Measurements from ENCODE around the gene SLC22A9.
"Not testable (repeated sequence)": the region's sequence is repeated elsewhere in the genome, so short reads cannot be mapped to it uniquely, and the experiment has no call there.

The SLC22A9 gene

GRCh38 chr11:63369165-63369970 is at the start of gene SLC22A9:
TSS of gene SLC22A9 (plus strand) at chr11:63369785. CDS start at chr11:63370057, 272 bp downstream.
- no peak for FAIRE-seq
- no peak for DNase-seq (ENCODE audit: insufficient read length, low spot score)

DNA sequence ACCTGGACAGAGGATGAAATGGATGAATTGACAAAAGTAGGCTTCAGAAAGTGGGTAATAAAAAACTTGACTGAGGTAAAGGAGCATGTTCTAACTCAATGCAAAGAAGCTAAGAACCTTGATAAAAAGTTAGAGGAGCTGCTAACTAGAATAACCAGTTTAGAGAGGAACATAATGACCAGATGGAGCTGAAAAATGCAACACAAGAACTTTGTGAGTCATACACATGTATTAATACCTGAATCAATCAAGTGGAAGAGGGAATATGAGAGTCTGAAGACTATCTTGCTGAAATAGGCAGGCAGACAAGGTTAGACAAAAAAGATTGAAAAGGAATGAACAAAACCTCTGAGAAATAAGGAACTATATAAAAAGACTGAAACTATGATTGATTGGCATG is 47.9 kb upstream of the SLC22A9 start:
- FAIRE-seq = no peak
- no peak for DNase-seq (ENCODE audit: insufficient read length, low spot score)

DNA sequence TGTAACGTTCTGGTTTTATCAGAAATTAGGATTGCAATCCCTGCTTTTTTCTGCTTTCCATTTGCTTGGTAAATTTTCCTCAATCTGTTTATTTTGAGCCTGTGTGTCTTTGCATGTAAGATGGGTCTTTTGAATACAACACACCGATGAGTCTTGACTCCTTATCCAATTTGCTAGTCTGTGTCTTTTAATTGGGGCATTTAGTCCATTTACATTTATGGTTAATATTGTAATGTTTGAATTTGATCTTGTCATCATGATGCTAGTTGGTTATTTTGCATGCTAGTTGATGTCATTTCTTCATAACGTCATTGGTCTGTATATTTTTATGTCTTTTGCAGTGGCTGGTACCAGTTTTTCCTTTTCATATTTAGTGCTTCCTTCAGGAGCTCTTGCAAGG is 34.5 kb upstream of the SLC22A9 start:
- DNase-seq (ENCODE audit: insufficient read length, low spot score); FAIRE-seq: not testable (repeated sequence)

GRCh38 chr11:63337070-63337469 is 32.5 kb upstream of the SLC22A9 start:
- FAIRE-seq = no peak
- DNase-seq (ENCODE audit: insufficient read length, low spot score) = no peak

DNA sequence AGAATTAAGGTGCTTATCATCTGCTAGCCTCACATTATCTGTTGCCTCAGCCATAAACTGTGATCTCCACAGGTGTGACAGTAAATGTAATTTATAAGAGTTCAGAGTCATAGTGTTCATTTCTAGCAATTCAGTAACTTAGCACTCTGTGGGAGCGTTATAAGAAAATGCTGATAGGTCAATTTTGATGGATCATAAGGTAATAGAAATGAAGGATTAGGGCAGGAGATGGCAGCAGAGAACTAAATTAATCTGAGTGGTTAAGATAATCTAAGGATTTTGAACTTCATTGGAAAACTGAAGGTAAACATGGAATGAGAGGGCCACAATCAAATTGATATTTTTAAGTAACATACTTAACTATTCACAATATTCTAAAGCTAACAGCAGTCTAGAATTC is 26.5 kb upstream of the SLC22A9 start:
- FAIRE-seq = no peak
- DNase-seq (ENCODE audit: insufficient read length, low spot score) = no peak

- FAIRE-seq (no peak), DNase-seq (ENCODE audit: insufficient read length, low spot score) (no peak)
Observed at GRCh38 chr11:63352144-63352543, 17.4 kb upstream of the SLC22A9 start.

GRCh38 chr11:63362196-63362793 is 7.3 kb upstream of the SLC22A9 start:
- FAIRE-seq (no peak), DNase-seq (ENCODE audit: insufficient read length, low spot score) (no peak)

GRCh38 chr11:63369971-63370588 is 495 bp downstream of the SLC22A9 start:
- DNase-seq (ENCODE audit: insufficient read length, low spot score) (no peak), FAIRE-seq (no peak)

DNA sequence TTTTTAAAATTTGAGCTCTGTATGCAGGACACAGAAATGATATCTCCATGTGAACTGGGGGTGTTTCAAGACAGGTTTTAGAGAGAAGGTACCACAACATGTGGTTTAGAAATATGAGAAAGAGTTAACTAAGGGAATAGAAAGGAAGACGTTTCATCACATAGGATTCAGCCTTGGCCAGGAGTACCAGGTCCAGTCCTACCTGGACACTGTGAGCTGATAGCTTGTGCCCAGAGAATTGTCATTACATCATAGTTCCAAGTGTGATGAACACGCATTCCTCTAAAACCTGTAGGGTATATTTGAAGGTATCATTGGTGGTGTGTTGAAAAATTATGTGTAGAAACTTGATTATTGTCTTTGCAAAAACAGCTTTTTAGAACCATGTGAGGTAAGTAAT is 1.8 kb downstream of the SLC22A9 start:
- FAIRE-seq (no peak), DNase-seq (ENCODE audit: insufficient read length, low spot score) (no peak)

DNA sequence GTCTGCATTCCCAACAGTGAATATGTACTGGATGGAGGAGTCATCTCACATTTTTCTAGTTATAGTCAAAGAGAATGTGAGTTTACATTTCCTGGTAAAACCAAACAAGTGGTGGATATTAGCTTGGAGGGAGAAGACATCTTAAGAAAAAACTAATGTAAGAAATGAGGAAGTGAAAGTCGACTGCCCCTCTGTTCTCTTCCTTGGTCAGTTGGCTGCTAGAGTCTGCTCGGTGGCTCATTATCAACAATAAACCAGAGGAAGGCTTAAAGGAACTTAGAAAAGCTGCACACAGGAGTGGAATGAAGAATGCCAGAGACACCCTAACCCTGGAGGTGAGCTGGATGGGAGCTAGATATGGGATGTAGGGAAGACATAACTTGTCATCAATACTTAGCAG is 5.8 kb downstream of the SLC22A9 start:
- DNase-seq (ENCODE audit: insufficient read length, low spot score) (no peak), FAIRE-seq (no peak)

DNA sequence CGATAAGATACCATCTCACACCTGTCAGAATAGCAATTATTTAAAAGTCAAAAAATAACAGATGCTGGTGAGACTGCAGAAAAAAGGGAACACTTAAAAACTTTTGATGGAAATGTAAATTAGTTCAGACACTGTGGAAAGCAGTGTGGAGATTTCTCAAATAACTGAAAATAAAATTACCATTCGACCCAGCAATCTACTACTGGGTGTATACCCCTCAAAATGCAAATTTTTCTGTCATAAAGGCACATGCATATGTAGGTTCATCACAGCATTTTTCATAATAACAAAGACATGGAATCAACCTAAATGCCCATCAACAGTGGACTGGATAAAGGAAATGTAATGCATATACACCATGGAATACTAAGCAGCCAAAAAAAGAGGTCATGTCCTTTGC is 10.5 kb downstream of the SLC22A9 start:
- no peak for FAIRE-seq
- no peak for DNase-seq (ENCODE audit: insufficient read length, low spot score)

GRCh38 chr11:63395697-63396096 is 26.1 kb downstream of the SLC22A9 start:
- no peak for DNase-seq (ENCODE audit: insufficient read length, low spot score)
- no peak for FAIRE-seq

DNA sequence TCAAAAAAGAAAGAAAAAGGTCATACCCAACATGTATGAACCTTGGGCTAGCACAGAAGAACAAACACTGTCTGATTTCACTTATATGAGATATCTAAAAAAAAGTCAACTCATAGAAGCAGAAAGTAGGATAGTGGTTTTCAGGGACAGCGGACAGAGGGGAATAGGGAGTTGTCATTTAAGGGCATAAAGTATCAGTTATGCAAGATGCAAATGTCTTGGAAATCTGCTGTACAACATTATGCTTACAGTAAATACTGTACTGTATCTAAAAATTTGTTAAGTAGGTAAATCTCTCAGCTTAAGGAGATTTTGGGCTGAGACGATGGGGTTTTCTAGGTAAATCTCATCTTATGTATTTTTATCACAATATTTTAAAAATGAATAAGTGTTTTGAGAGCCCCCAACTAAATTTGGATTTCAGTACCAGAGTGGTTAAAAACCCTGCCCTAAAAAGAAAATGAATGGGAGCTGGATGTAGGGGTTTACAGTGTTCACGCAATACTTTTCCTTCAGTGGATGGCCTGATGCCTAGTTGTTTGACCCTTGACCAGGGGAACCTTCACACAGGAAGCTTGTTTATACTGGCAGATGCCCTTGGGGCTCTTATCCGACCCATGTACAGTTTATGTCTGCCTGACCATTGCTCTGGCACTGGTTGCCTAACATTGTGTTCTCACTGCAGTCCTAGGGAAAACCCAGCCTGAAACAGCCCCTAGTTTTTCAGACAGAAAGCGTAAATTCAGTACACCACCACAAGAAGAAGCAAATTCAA is 34.8 kb downstream of the SLC22A9 start:
- FAIRE-seq (no peak), DNase-seq (ENCODE audit: insufficient read length, low spot score) (no peak)

DNA sequence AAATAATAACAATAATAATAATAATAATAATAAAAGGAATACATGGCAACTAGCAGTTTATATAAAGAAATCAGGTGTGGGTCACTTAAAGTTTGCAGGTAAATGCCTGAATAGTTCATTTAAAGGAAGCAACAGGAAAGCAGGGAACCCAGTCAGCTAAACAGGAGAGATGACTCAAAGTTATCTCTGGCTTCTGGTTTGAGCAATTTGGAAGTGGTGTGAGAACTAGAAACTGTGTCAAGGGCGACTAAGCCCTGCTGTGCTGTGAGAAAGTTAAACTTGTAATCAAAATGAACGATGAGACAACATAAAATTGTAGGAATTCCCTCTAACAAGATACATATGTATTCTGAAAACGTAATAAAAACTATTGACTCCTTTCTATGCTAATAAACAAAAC is 35.5 kb downstream of the SLC22A9 start:
- no peak for FAIRE-seq
- DNase-seq (ENCODE audit: insufficient read length, low spot score) = no peak

- DNase-seq (ENCODE audit: insufficient read length, low spot score) = no peak
- FAIRE-seq = no peak
Observed at GRCh38 chr11:63406458-63406857, 36.9 kb downstream of the SLC22A9 start.

- no peak for DNase-seq (ENCODE audit: insufficient read length, low spot score)
- no peak for FAIRE-seq
Observed at GRCh38 chr11:63417174-63417852, 47.7 kb downstream of the SLC22A9 start.

- no peak for FAIRE-seq
- DNase-seq (ENCODE audit: insufficient read length, low spot score) = no peak
Observed at GRCh38 chr11:63427971-63428508, 58.5 kb downstream of the SLC22A9 start.

- not testable (repeated sequence) for FAIRE-seq; DNase-seq (ENCODE audit: insufficient read length, low spot score)
Observed at GRCh38 chr11:63430731-63431130, 61.1 kb downstream of the SLC22A9 start.

- not testable (repeated sequence) for FAIRE-seq; DNase-seq (ENCODE audit: insufficient read length, low spot score)
Observed at GRCh38 chr11:63435351-63435750, 65.8 kb downstream of the SLC22A9 start.

GRCh38 chr11:63435831-63436230 is 66.2 kb downstream of the SLC22A9 start:
- not testable (repeated sequence) for DNase-seq (ENCODE audit: insufficient read length, low spot score); FAIRE-seq
